HEK293 (cell line): ENCODE data around the gene TREM2.

Source experiments
- KLF1 ChIP-seq: fragments of 450-650 bp; formaldehyde crosslinking; IDR thresholded peaks from 2 replicates; pipeline ENCODE4 v1.5.1; 2016; ENCODE audit warnings: missing biosample characterization, missing genetic modification characterization
- KLF10 ChIP-seq: fragments of 450-650 bp; IDR thresholded peaks from 2 replicates; pipeline ENCODE4 v1.5.1; 2018; ENCODE audit warnings: missing biosample characterization, mild to moderate bottlenecking, missing genetic modification characterization
- MEIS1 ChIP-seq: sonication (generic); formaldehyde crosslinking; IDR thresholded peaks from 2 replicates; pipeline ENCODE4 v1.8.1; 2022; ENCODE audit warnings: missing genetic modification reagents, mild to moderate bottlenecking, borderline replicate concordance
- PATZ1 ChIP-seq: fragments of 450-650 bp; formaldehyde crosslinking; IDR thresholded peaks from 2 replicates; pipeline ENCODE4 v1.5.1; 2016; ENCODE audit warnings: missing biosample characterization, missing genetic modification characterization
- SP7 ChIP-seq: fragments of 450-650 bp; formaldehyde crosslinking; IDR thresholded peaks from 2 replicates; pipeline ENCODE4 v1.5.1; 2016; ENCODE audit warnings: missing biosample characterization, missing genetic modification characterization
- YY2 ChIP-seq: fragments of 450-650 bp; formaldehyde crosslinking; IDR thresholded peaks from 2 replicates; pipeline ENCODE4 v1.5.1; 2016; ENCODE audit warnings: missing biosample characterization, missing genetic modification characterization
- ZBTB26 ChIP-seq: fragments of 450-650 bp; formaldehyde crosslinking; optimal IDR thresholded peaks from 2 replicates; pipeline ENCODE3; 2016; ENCODE audit warnings: missing biosample characterization, mild to moderate bottlenecking, missing genetic modification characterization
- ZBTB7A ChIP-seq: fragments of 450-650 bp; formaldehyde crosslinking; IDR thresholded peaks from 2 replicates; pipeline ENCODE4 v1.5.1; 2016; ENCODE audit warnings: low read depth, missing biosample characterization, missing genetic modification characterization
- ZNF292 ChIP-seq: fragments of 450-650 bp; formaldehyde crosslinking; IDR thresholded peaks from 2 replicates; pipeline ENCODE4 v1.5.1; 2016; ENCODE audit warnings: low read depth, missing biosample characterization, missing genetic modification characterization, borderline replicate concordance
- ZNF473 ChIP-seq: fragments of 450-650 bp; formaldehyde crosslinking; IDR thresholded peaks from 2 replicates; pipeline ENCODE4 v1.5.1; 2017; ENCODE audit warnings: missing biosample characterization, missing genetic modification characterization
- TF ChIP-seq, protein P1 (sequence below): fragments of 450-650 bp; formaldehyde crosslinking; IDR thresholded peaks from 2 replicates; pipeline ENCODE4 v1.5.1; 2016; ENCODE audit warnings: missing biosample characterization, missing genetic modification characterization, low read depth
- TF ChIP-seq, protein P2 (sequence below): fragments of 450-650 bp; formaldehyde crosslinking; IDR thresholded peaks from 2 replicates; pipeline ENCODE4 v1.5.1; 2016; ENCODE audit warnings: missing biosample characterization, missing genetic modification characterization
- TF ChIP-seq, protein P3 (sequence below): fragments of 450-650 bp; formaldehyde crosslinking; IDR thresholded peaks from 2 replicates; pipeline ENCODE4 v1.5.1; 2017; ENCODE audit warnings: missing biosample characterization, missing genetic modification characterization
- TF ChIP-seq, protein P4 (sequence below): fragments of 450-650 bp; formaldehyde crosslinking; IDR thresholded peaks from 2 replicates; pipeline ENCODE4 v1.5.1; 2017; ENCODE audit warnings: missing biosample characterization, missing genetic modification characterization

- TF ChIP-seq KLF10 (tag by site-specific recombination) = no peak
- TF ChIP-seq, protein P1, sequence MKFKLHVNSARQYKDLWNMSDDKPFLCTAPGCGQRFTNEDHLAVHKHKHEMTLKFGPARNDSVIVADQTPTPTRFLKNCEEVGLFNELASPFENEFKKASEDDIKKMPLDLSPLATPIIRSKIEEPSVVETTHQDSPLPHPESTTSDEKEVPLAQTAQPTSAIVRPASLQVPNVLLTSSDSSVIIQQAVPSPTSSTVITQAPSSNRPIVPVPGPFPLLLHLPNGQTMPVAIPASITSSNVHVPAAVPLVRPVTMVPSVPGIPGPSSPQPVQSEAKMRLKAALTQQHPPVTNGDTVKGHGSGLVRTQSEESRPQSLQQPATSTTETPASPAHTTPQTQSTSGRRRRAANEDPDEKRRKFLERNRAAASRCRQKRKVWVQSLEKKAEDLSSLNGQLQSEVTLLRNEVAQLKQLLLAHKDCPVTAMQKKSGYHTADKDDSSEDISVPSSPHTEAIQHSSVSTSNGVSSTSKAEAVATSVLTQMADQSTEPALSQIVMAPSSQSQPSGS (tag by site-specific recombination) = no peak
- TF ChIP-seq, protein P2, sequence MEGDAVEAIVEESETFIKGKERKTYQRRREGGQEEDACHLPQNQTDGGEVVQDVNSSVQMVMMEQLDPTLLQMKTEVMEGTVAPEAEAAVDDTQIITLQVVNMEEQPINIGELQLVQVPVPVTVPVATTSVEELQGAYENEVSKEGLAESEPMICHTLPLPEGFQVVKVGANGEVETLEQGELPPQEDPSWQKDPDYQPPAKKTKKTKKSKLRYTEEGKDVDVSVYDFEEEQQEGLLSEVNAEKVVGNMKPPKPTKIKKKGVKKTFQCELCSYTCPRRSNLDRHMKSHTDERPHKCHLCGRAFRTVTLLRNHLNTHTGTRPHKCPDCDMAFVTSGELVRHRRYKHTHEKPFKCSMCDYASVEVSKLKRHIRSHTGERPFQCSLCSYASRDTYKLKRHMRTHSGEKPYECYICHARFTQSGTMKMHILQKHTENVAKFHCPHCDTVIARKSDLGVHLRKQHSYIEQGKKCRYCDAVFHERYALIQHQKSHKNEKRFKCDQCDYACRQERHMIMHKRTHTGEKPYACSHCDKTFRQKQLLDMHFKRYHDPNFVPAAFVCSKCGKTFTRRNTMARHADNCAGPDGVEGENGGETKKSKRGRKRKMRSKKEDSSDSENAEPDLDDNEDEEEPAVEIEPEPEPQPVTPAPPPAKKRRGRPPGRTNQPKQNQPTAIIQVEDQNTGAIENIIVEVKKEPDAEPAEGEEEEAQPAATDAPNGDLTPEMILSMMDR = no peak
- TF ChIP-seq, protein P3, sequence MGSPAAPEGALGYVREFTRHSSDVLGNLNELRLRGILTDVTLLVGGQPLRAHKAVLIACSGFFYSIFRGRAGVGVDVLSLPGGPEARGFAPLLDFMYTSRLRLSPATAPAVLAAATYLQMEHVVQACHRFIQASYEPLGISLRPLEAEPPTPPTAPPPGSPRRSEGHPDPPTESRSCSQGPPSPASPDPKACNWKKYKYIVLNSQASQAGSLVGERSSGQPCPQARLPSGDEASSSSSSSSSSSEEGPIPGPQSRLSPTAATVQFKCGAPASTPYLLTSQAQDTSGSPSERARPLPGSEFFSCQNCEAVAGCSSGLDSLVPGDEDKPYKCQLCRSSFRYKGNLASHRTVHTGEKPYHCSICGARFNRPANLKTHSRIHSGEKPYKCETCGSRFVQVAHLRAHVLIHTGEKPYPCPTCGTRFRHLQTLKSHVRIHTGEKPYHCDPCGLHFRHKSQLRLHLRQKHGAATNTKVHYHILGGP (tag by site-specific recombination) = no peak
- no peak for TF ChIP-seq ZNF473 (tag by site-specific recombination)
- TF ChIP-seq SP7 (tag by site-specific recombination) = no peak
- TF ChIP-seq YY2 (tag by site-specific recombination) = no peak
- no peak for TF ChIP-seq ZBTB26
- no peak for TF ChIP-seq MEIS1 (CRISPR knock-in tag)
- TF ChIP-seq, protein P4, sequence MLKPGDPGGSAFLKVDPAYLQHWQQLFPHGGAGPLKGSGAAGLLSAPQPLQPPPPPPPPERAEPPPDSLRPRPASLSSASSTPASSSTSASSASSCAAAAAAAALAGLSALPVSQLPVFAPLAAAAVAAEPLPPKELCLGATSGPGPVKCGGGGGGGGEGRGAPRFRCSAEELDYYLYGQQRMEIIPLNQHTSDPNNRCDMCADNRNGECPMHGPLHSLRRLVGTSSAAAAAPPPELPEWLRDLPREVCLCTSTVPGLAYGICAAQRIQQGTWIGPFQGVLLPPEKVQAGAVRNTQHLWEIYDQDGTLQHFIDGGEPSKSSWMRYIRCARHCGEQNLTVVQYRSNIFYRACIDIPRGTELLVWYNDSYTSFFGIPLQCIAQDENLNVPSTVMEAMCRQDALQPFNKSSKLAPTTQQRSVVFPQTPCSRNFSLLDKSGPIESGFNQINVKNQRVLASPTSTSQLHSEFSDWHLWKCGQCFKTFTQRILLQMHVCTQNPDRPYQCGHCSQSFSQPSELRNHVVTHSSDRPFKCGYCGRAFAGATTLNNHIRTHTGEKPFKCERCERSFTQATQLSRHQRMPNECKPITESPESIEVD (tag by site-specific recombination) = no peak
- no peak for TF ChIP-seq PATZ1 (tag by site-specific recombination)
- no peak for TF ChIP-seq ZNF292 (tag by site-specific recombination)
- no peak for TF ChIP-seq ZBTB7A (tag by site-specific recombination)
- TF ChIP-seq KLF1 (tag by site-specific recombination) = no peak
Measured at GRCh38 chr6:41122918-41123317, 40.0 kb downstream of the TREM2 start.
